ENCODE data around the gene KRTAP19-6. TPM values are rescaled to one million over a fixed set of nuclear protein-coding genes. Genes with fewer than 3 reads are reported as not detected.

KRTAP19-6 gene
- polyA plus RNA-seq, 1 donor: not detected

Other genes starting within 250 kb of the KRTAP19-6 start
- gene KRTAP26-1, start 221.5 kb downstream of the KRTAP19-6 start, polyA plus RNA-seq (ENCODE audit: insufficient read length): not detected
- not detected for gene KRTAP27-1, start 204.2 kb downstream of the KRTAP19-6 start, polyA plus RNA-seq (ENCODE audit: insufficient read length)
- gene KRTAP23-1, start 193.3 kb downstream of the KRTAP19-6 start, polyA plus RNA-seq (ENCODE audit: insufficient read length): not detected
- gene KRTAP13-2, start 169.6 kb downstream of the KRTAP19-6 start, polyA plus RNA-seq (ENCODE audit: insufficient read length): not detected
- gene KRTAP13-1, start 145.8 kb downstream of the KRTAP19-6 start, polyA plus RNA-seq (ENCODE audit: insufficient read length): not detected
- gene KRTAP13-3, start 115.9 kb downstream of the KRTAP19-6 start, polyA plus RNA-seq (ENCODE audit: insufficient read length): not detected
- not detected for gene KRTAP13-4, start 111.6 kb downstream of the KRTAP19-6 start, polyA plus RNA-seq (ENCODE audit: insufficient read length)
- gene KRTAP15-1, start 101.6 kb downstream of the KRTAP19-6 start, polyA plus RNA-seq (ENCODE audit: insufficient read length): not detected
- not detected for gene KRTAP19-1, start 61.5 kb downstream of the KRTAP19-6 start, polyA plus RNA-seq (ENCODE audit: insufficient read length)
- not detected for gene KRTAP19-2, start 54.4 kb downstream of the KRTAP19-6 start, polyA plus RNA-seq (ENCODE audit: insufficient read length)
- not detected for gene KRTAP19-3, start 49.9 kb downstream of the KRTAP19-6 start, polyA plus RNA-seq (ENCODE audit: insufficient read length)
- not detected for gene KRTAP19-4, start 44.7 kb downstream of the KRTAP19-6 start, polyA plus RNA-seq (ENCODE audit: insufficient read length)
- gene KRTAP19-5, start 39.7 kb downstream of the KRTAP19-6 start, polyA plus RNA-seq (ENCODE audit: insufficient read length): not detected
- gene KRTAP19-7, start 19.4 kb upstream of the KRTAP19-6 start, polyA plus RNA-seq (ENCODE audit: insufficient read length): not detected
- gene KRTAP22-2, start 48.5 kb upstream of the KRTAP19-6 start, polyA plus RNA-seq (ENCODE audit: insufficient read length): not detected
- not detected for gene KRTAP6-3, start 50.6 kb upstream of the KRTAP19-6 start, polyA plus RNA-seq (ENCODE audit: insufficient read length)
- gene KRTAP6-2, start 57.0 kb upstream of the KRTAP19-6 start, polyA plus RNA-seq (ENCODE audit: insufficient read length): not detected
- not detected for gene KRTAP22-1, start 59.2 kb upstream of the KRTAP19-6 start, polyA plus RNA-seq (ENCODE audit: insufficient read length)
- gene KRTAP6-1, start 72.1 kb upstream of the KRTAP19-6 start, polyA plus RNA-seq (ENCODE audit: insufficient read length): not detected
- not detected for gene KRTAP20-1, start 74.6 kb upstream of the KRTAP19-6 start, polyA plus RNA-seq (ENCODE audit: insufficient read length)
- not detected for gene KRTAP20-4, start 78.8 kb upstream of the KRTAP19-6 start, polyA plus RNA-seq (ENCODE audit: insufficient read length)
- not detected for gene KRTAP20-2, start 93.3 kb upstream of the KRTAP19-6 start, polyA plus RNA-seq (ENCODE audit: insufficient read length)
- not detected for gene KRTAP20-3, start 101.0 kb upstream of the KRTAP19-6 start, polyA plus RNA-seq (ENCODE audit: insufficient read length)
- not detected for gene KRTAP21-3, start 176.9 kb upstream of the KRTAP19-6 start, polyA plus RNA-seq (ENCODE audit: insufficient read length)
- gene KRTAP21-2, start 205.4 kb upstream of the KRTAP19-6 start, polyA plus RNA-seq (ENCODE audit: insufficient read length): not detected
- gene KRTAP21-1, start 213.6 kb upstream of the KRTAP19-6 start, polyA plus RNA-seq (ENCODE audit: insufficient read length): not detected